Renal pelvis (tissue), 4 donors: ENCODE data around the gene LDLRAD2. TPM values are rescaled to one million over a fixed set of nuclear protein-coding genes. Genes with fewer than 3 reads are reported as not detected.

ENCODE experiments used
- DNase-seq: peaks from one replicate; pipeline ENCODE4 v3.0.0-alpha.2; 2013
- polyA plus RNA-seq, 3 donors: library from polyadenylated mRNA; unstranded; fragments of 120-200 nt; gene quantifications; one replicate each; pipeline ENCODE4 v1.2.1, GENCODE V29; 2013; ENCODE audit not compliant: insufficient read length in 3 of 3

Gene LDLRAD2
- polyA plus RNA-seq, 3 donors: 3.7 to 5.8 (median 4.0) TPM

- no peak for DNase-seq
Measured at GRCh38 chr1:21859669-21860179, 47.7 kb downstream of the LDLRAD2 start.

DNA sequence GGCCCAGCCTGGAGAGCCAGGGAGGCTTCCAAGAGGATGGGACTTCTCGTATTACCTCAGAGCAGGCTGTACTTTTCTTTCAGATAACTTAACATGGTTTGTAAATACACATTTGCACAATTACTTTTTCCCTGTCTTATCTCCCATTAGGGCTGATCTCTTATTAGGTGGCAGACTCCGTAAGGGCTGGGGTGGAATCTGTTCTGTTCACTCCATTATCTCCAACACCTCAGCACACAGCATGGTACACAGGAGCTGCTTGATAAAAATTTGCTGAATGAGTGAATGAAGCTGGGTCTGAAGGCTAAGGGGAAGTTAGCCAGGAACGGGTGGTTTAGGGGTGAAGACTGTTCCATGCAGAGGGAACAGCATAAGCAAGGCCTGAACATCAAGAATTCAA is 48.9 kb downstream of the LDLRAD2 start:
- DNase-seq: no peak

- no peak for DNase-seq
Measured at GRCh38 chr1:21861602-21862429, 49.8 kb downstream of the LDLRAD2 start.

- no peak for DNase-seq
Measured at GRCh38 chr1:21863981-21864380, 51.9 kb downstream of the LDLRAD2 start.

DNA sequence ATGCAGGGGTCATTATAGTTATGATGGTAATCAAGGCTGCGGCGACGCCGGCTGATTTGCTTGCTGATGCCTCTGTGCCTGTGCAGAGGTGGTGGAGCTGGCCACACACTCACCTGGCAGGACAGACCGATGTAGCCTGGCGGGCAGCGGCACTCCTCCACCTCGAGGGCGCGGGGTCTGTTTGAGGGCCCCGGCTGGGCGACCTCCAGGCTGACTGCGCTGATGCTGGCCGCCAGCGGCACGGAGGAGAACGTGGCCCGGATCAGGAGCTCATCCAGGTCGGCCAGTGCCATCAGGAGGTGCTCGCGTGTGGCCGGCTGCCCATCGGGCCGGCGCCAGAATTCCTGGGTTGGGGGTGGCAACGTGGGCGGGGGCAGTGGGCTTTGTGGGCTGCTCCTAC is 52.7 kb downstream of the LDLRAD2 start:
- DNase-seq: no peak

DNA sequence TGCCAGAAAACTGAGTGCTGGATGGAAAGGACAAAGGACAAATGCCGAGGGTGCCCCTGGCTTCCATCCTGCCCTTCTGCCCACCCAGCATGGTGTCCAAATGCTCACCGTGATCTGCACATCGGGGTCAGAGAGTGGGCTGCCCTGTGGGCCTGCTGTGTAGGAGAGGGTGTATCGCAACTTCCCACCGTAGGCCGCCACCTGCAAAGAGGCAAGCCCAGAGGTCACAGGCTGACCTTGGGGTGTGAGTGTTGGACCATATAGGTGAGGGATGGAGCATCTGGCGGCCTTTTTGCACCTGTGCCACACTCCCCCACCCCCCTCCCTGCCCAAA is 53.5 kb downstream of the LDLRAD2 start:
- no peak for DNase-seq

DNA sequence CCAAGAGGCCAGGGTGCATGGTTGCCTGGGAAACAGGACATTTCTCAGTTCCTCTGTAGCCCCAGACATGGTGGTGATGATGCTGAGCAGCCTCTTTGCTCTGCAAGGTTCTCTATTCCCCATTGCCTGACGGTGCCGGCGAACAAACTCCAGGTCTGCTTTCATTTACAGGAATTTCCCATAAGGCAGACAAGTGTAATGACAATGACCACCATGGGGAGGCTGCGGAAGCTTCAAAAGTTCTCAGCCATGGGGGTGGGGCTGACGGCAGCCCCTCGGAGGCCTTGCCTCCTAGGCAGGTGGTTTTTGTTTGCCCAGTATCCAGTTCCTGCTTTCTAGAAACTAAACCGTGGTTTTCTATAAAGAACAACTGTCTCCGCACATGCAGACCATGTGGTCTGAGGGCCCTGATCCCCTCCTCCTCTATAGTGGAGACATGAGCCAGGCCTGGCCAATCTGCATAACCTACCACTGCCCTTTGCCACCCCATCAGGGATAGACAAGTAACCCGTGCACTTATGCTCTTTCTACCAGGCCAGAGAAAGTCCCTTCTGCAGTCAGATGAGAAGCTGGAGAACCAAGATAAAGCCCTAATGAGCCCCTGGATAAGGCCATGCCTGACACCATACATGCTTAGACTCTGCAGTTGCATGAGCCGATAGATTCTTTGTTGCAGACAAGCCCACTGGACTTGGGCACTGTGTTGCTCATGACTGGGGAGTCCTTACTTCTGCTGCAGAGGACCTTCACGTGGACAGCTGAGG is 54.1 kb downstream of the LDLRAD2 start:
- peak; percentile 42 for DNase-seq

- DNase-seq: no peak
Measured at GRCh38 chr1:21866707-21867043, 54.6 kb downstream of the LDLRAD2 start.

GRCh38 chr1:21867451-21867996 is 55.5 kb downstream of the LDLRAD2 start:
- no peak for DNase-seq

- DNase-seq: no peak
Measured at GRCh38 chr1:21868482-21868881, 56.4 kb downstream of the LDLRAD2 start.

GRCh38 chr1:21868941-21869454 is 56.9 kb downstream of the LDLRAD2 start:
- no peak for DNase-seq

DNA sequence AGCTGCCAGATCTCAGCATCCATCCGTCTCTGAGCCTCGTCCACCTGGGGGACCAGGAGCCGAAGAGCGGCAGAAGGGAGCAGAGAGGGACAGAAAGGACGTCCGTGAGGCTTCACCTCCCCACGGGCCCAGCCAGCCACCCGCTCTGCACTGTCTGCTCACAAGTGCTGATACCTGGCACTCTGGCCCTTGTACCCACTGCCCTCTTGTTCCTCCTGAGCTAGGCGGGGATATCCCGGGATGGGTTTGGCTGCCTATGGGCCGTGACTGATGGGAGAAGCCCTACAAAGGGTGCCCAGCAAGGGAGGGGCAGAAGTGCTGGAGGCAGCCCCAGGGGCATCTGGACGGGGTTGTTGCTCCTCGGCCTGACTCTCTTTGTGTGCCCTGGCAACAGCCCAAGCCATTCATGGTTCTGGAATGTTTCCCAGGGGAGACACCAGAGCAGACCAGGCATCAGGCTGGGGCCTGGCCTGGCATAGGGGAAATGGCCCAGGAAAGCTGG is 57.6 kb downstream of the LDLRAD2 start:
- no peak for DNase-seq

GRCh38 chr1:21870611-21871010 is 58.5 kb downstream of the LDLRAD2 start:
- no peak for DNase-seq

GRCh38 chr1:21871943-21872342 is 59.9 kb downstream of the LDLRAD2 start:
- no peak for DNase-seq

DNA sequence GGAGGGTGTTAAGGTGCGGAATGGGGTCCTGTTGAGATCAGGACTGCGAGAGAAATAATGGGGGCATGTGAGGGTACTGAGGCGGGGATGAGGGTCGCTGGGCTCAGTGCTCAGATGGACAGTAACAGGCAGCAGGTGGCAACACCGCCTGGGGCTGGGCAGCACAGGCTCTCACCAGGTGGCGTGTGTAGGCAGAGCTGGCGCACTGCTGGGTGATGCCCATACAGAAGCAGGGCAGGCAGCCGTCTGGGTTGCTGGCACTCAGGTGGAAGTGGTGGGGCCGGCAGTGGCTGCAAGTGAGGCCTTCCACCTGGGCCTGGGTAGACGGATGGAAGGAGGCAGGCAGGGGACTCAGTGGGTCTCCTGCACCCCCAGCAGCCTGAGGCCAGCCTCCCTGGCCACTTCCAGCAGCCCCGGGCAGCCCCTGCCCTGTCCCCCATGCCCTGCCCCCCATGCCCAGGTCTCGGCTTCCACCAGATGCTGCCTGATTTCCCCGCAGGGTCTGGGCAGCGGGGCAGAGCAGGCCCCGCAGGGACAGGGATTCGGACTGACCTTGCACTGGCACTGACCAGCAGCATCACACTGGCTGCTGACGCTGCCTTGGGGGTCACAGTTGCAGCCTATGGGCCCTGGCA is 60.5 kb downstream of the LDLRAD2 start:
- no peak for DNase-seq

DNA sequence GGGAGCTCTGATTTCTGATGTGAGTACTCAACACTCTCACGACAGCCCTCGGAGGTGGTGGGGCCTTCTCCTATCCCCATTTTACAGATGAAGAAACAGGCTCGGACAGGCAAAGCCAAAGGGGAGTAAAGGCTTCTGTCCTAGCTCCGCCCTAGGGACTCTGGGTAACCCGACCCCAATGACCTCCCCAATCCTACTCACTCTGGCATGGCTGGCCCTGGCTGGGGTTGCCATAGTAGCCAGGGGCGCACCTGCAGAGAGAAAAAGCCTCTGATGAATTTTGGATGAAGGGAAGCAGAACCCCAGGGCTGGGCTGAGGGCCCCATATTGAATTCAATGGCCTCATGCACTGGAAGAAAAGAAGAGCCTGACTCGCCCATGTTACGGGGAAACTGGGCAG is 61.1 kb downstream of the LDLRAD2 start:
- DNase-seq: no peak

- no peak for DNase-seq
Measured at GRCh38 chr1:21873761-21874160, 61.7 kb downstream of the LDLRAD2 start.

GRCh38 chr1:21874328-21874727 is 62.3 kb downstream of the LDLRAD2 start:
- no peak for DNase-seq
